ENCODE measurements around the gene TNFRSF4.

Gene TNFRSF4

GRCh38 chr1:1199961-1200875 lies 13.7 kb downstream of the TNFRSF4 start:
- DNase-seq (ENCODE audit: low read depth): no peak
- H3K4me3 ChIP-seq (ENCODE audit: low read depth, low read length): no peak overlapping the region; the same call in 1 of the 2 replicates
- TF ChIP-seq CTCF (IDR thresholded peaks at IDR 0.05; ENCODE audit: low read depth, low read length, missing control alignments): no peak

GRCh38 chr1:1199141-1199960 lies 14.6 kb downstream of the TNFRSF4 start:
- TF ChIP-seq CTCF (IDR thresholded peaks at IDR 0.05; ENCODE audit: low read depth, low read length, missing control alignments): no peak
- DNase-seq (ENCODE audit: low read depth): no peak
- no peak overlapping the region for H3K4me3 ChIP-seq (ENCODE audit: low read depth, low read length)

- TF ChIP-seq CTCF (IDR thresholded peaks at IDR 0.05; ENCODE audit: low read depth, low read length, missing control alignments): no peak
- H3K4me3 ChIP-seq (ENCODE audit: low read depth, low read length): no peak overlapping the region
- DNase-seq (ENCODE audit: low read depth): no peak
Observed at GRCh38 chr1:1198423-1199140, 15.4 kb downstream of the TNFRSF4 start.

- no peak for DNase-seq (ENCODE audit: low read depth)
- TF ChIP-seq CTCF (IDR thresholded peaks at IDR 0.05; ENCODE audit: low read depth, low read length, missing control alignments): no peak
- H3K4me3 ChIP-seq (ENCODE audit: low read depth, low read length): no peak overlapping the region
Observed at GRCh38 chr1:1197551-1198422, 16.2 kb downstream of the TNFRSF4 start.

- no peak overlapping the region for H3K4me3 ChIP-seq (ENCODE audit: low read depth, low read length)
- TF ChIP-seq CTCF (IDR thresholded peaks at IDR 0.05; ENCODE audit: low read depth, low read length, missing control alignments): no peak
- no peak for DNase-seq (ENCODE audit: low read depth)
Observed at GRCh38 chr1:1197188-1197500, 16.8 kb downstream of the TNFRSF4 start.
